ENCODE measurements around the gene SNTG2.

DNA sequence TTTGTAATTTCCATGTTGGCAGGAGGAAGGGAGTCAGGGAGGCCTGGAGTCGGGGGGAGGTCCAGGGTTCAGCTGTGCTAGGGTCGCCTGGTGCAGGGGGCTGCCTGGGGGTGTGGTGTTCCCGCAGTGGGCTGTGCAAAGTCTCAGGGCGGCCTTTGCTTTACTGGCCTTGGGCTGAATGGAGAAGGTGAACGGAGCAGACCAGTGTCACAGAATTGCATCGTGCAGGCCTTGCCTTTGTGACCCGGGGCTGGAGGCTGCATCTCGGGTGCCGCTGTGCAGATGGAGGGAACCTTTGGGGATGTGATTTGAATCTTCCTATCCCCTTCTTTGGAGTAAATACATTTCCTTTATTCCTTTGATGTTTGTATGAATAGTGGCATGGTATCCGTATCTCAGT is 8.8 kb downstream of the SNTG2 start:
- TF ChIP-seq, protein P1, sequence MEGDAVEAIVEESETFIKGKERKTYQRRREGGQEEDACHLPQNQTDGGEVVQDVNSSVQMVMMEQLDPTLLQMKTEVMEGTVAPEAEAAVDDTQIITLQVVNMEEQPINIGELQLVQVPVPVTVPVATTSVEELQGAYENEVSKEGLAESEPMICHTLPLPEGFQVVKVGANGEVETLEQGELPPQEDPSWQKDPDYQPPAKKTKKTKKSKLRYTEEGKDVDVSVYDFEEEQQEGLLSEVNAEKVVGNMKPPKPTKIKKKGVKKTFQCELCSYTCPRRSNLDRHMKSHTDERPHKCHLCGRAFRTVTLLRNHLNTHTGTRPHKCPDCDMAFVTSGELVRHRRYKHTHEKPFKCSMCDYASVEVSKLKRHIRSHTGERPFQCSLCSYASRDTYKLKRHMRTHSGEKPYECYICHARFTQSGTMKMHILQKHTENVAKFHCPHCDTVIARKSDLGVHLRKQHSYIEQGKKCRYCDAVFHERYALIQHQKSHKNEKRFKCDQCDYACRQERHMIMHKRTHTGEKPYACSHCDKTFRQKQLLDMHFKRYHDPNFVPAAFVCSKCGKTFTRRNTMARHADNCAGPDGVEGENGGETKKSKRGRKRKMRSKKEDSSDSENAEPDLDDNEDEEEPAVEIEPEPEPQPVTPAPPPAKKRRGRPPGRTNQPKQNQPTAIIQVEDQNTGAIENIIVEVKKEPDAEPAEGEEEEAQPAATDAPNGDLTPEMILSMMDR (IDR thresholded peaks at IDR 0.05), result no peak
- TF ChIP-seq POLR2A (IDR thresholded peaks at IDR 0.05), result no peak
- no peak for TF ChIP-seq POLR2AphosphoS5 (IDR thresholded peaks at IDR 0.05)
